KMS-11 (cell line): ENCODE measurements around the gene SMIM38.

Experiments used
- H2AFZ ChIP-seq: fragments of 200-600 bp; sonication (generic); 2 replicates; pipeline ENCODE4 v1.6.1; 2016; ENCODE audit warnings: antibody characterized with exemption, mixed run types, low read depth
- H3K27ac ChIP-seq: fragments of 200-600 bp; sonication (generic); 2 replicates; pipeline ENCODE4 v1.6.1; 2016; ENCODE audit warnings: mild to moderate bottlenecking, mixed run types
- H3K27me3 ChIP-seq: fragments of 200-600 bp; sonication (generic); 2 replicates; pipeline ENCODE4 v1.6.1; 2017; ENCODE audit warnings: mild to moderate bottlenecking, low read depth, mixed run types, moderate library complexity; ENCODE audit not compliant: insufficient read depth
- H3K36me3 ChIP-seq: fragments of 200-600 bp; sonication (generic); 2 replicates; pipeline ENCODE4 v1.6.1; 2017; ENCODE audit warnings: mild to moderate bottlenecking, mixed run types; ENCODE audit not compliant: insufficient read depth
- H3K4me1 ChIP-seq: fragments of 200-600 bp; sonication (generic); 2 replicates; pipeline ENCODE4 v1.6.1; 2016; ENCODE audit warnings: mild to moderate bottlenecking, low read depth, mixed run types; ENCODE audit not compliant: poor library complexity, severe bottlenecking
- H3K4me2 ChIP-seq: fragments of 200-600 bp; sonication (generic); 2 replicates; pipeline ENCODE4 v1.7.0; 2016; ENCODE audit warnings: mild to moderate bottlenecking, mixed run types
- H3K4me3 ChIP-seq: fragments of 200-600 bp; sonication (generic); IDR thresholded peaks from 2 replicates; pipeline ENCODE4 v1.6.1; 2017; ENCODE audit warnings: low read depth, low read length, mixed read lengths; ENCODE audit not compliant: insufficient read depth
- H3K79me2 ChIP-seq: fragments of 200-600 bp; sonication (generic); 2 replicates; pipeline ENCODE4 v1.6.1; 2016; ENCODE audit warnings: low read depth, mixed run types; ENCODE audit not compliant: insufficient read depth
- H3K9ac ChIP-seq: fragments of 200-600 bp; sonication (generic); 2 replicates; pipeline ENCODE4 v1.6.1; 2016; ENCODE audit warnings: mild to moderate bottlenecking, mixed run types
- H4K20me1 ChIP-seq: fragments of 200-600 bp; sonication (generic); 2 replicates; pipeline ENCODE4 v1.6.1; 2016; ENCODE audit warnings: mild to moderate bottlenecking, mixed run types; ENCODE audit not compliant: insufficient read depth
- CTCF ChIP-seq: fragments of 200-600 bp; sonication (generic); conservative IDR thresholded peaks from 2 replicates; pipeline ENCODE4 v1.6.1; 2017; ENCODE audit warnings: low read depth, mild to moderate bottlenecking, antibody characterized with exemption, low read length, moderate library complexity, mixed read lengths

The SMIM38 gene

GRCh38 chr11:69195824-69196782 is 40.4 kb downstream of the SMIM38 start:
- Histone ChIP-seq H3K27me3 (peaks cover 7% of the 10 kb centered on the region; the same call in 1 of the 2 replicates), H3K9ac (no peak overlapping the region)

GRCh38 chr11:69196783-69197169 is 41.0 kb downstream of the SMIM38 start:
- no peaks in the 10 kb centered on the region for H3K36me3 ChIP-seq
- peaks cover 7% of the 10 kb centered on the region; the same call in 1 of the 2 replicates for H3K27me3 ChIP-seq
- H3K79me2 ChIP-seq, result no peaks in the 10 kb centered on the region
- H2AFZ ChIP-seq, result no peak overlapping the region
- H3K4me2 ChIP-seq, result no peak overlapping the region
- no peak overlapping the region for H3K4me3 ChIP-seq
- TF ChIP-seq CTCF, result no peak
- H4K20me1 ChIP-seq, result no peaks in the 10 kb centered on the region
- no peak overlapping the region for H3K27ac ChIP-seq
- H3K9ac ChIP-seq, result no peak overlapping the region
- H3K4me1 ChIP-seq, result no peaks in the 10 kb centered on the region

More at GRCh38 chr11:69195824-69196782, 40.4 kb downstream of the SMIM38 start:
- H3K27ac ChIP-seq, result no peak overlapping the region
- H3K4me3 ChIP-seq, result no peak overlapping the region
- H4K20me1 ChIP-seq, result no peaks in the 10 kb centered on the region
- H3K79me2 ChIP-seq, result no peaks in the 10 kb centered on the region
- no peaks in the 10 kb centered on the region for H3K4me1 ChIP-seq
- no peak overlapping the region for H3K4me2 ChIP-seq
- H3K36me3 ChIP-seq, result no peaks in the 10 kb centered on the region
- H2AFZ ChIP-seq, result no peak overlapping the region
- no peak for TF ChIP-seq CTCF

GRCh38 chr11:69198891-69199582 is 43.3 kb downstream of the SMIM38 start:
- no peaks in the 10 kb centered on the region for H3K79me2 ChIP-seq
- no peaks in the 10 kb centered on the region for H3K36me3 ChIP-seq
- no peaks in the 10 kb centered on the region for H4K20me1 ChIP-seq
- no peak overlapping the region for H3K4me3 ChIP-seq
- peaks cover 14% of the 10 kb centered on the region; the same call in 1 of the 2 replicates for H3K27me3 ChIP-seq
- H3K27ac ChIP-seq, result no peak overlapping the region
- no peak overlapping the region for H3K4me2 ChIP-seq
- no peaks in the 10 kb centered on the region for H3K4me1 ChIP-seq
- TF ChIP-seq CTCF, result no peak
- no peak overlapping the region for H3K9ac ChIP-seq
- no peak overlapping the region for H2AFZ ChIP-seq

GRCh38 chr11:69199583-69200315 is 44.0 kb downstream of the SMIM38 start:
- Histone ChIP-seq H3K36me3 (no peaks in the 10 kb centered on the region), H3K4me2 (no peak overlapping the region), H3K27me3 (peaks cover 19% of the 10 kb centered on the region; the same call in 1 of the 2 replicates), H3K79me2 (no peaks in the 10 kb centered on the region), H3K4me3 (no peak overlapping the region), H3K27ac (no peak overlapping the region), H3K9ac (no peak overlapping the region), H2AFZ (no peak overlapping the region), H3K4me1 (no peaks in the 10 kb centered on the region), H4K20me1 (no peaks in the 10 kb centered on the region)
- no peak for TF ChIP-seq CTCF
